HG02970 (cell line): ENCODE results near the gene ABCA4.

Experiments
- ATAC-seq: cut with Tn5 transposase; IDR thresholded peaks from one replicate; pipeline ENCODE4 v1.9.1; 2021; ENCODE audit warnings: mild to moderate bottlenecking, moderate library complexity, moderate number of reproducible peaks; ENCODE audit not compliant: unreplicated experiment, low FRiP score

Gene ABCA4

DNA sequence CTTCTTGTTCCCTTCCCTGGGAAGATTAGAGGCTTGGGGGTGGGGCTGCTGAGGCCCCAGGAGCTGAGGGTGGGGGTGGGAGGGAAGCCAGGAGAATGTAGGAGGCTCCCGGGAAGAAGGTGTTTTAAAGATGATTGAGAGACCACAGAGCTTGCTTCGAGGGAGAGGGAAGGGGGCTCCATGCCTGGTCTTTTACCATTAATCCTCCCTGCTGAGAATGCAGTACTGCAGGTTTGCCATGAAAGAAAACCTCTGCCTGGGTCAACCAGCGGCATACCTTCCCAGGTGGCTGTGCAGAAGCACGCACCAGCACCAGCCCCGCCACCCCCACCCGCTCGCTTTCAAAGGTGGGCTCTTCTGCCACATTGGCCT is 15.4 kb downstream of the ABCA4 start:
- ATAC-seq = no peak

DNA sequence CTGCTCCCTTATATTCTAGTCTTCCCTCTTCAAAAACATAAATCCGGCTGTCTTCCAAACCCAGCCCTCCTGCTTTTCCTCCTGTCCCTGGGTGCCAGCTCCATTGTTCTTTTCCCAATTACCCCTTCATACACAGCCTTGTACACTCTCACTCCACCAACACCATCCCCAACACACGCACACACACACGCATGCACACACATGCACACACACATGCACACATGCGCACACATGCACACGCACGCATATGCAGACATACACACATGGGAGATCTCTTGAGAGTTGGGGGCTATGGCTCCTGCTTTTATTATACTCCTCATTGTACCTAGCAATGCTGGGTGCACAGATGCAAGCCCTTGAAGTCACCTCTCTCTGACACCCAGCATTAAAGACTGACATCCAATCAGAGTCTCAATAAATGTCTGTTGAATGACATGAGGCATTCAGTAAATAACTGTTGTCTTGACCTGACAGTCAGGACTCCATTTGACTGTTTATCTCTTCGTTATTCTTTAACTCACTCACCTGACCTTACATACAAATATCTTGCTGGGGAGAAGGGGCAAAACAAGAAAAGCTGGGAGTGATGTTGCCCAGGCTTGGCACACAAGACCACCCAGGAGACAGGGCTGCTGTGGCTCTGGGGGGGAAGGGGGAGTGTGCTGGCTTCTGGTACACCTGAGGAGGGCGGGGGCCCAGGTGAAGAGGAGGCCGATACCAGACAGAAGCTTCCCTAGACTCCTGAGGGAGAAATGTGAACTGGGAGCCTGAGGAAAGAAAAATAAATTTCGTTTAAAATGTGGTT is 16.0 kb downstream of the ABCA4 start:
- ATAC-seq = no peak

DNA sequence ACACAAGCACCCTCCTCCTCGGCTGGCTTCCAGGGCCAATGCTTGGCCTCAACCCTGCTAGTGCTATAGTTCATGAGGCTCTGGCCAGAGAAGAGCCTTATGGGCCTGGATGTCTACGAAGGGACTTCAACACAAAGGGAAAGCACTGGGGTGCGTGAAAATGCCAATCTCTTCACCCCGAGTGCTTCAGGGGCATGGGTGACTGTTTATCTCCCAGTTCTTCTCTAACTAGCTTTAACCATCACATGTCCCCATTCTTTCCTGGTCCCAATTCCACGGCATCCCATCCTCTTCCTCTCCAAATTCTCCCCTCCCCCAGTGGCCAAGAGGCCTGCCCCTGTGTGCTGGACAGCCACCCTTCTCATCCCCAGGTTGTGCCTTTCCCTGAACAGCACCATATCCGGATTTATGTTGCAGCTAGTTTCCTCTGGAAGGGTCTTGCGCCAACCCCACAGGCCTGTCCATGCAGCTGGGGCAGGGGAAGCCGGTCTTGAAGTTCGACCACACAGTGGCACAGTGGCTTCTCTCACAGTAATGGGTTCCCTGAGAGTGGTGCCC is 16.7 kb downstream of the ABCA4 start:
- no peak for ATAC-seq

DNA sequence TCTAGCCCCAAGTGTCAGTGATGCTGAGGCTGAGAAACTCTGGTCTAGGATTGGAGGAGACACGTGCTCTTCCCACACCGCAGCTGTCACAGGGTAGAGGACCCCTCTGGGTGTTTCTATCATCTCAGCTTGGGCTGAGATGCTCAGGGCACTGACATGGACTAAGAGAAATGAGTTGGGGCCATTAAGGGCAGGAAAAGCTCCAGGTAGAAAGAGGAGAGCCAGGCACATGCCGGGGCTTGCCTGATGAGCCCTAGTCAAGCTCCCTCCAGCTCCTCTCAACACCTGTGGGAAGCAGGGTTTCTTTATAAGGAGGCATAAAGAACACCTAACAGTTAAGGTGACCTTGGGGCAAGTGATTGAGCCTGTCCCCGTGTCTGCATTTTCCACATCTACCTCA is 17.3 kb downstream of the ABCA4 start:
- no peak for ATAC-seq

DNA sequence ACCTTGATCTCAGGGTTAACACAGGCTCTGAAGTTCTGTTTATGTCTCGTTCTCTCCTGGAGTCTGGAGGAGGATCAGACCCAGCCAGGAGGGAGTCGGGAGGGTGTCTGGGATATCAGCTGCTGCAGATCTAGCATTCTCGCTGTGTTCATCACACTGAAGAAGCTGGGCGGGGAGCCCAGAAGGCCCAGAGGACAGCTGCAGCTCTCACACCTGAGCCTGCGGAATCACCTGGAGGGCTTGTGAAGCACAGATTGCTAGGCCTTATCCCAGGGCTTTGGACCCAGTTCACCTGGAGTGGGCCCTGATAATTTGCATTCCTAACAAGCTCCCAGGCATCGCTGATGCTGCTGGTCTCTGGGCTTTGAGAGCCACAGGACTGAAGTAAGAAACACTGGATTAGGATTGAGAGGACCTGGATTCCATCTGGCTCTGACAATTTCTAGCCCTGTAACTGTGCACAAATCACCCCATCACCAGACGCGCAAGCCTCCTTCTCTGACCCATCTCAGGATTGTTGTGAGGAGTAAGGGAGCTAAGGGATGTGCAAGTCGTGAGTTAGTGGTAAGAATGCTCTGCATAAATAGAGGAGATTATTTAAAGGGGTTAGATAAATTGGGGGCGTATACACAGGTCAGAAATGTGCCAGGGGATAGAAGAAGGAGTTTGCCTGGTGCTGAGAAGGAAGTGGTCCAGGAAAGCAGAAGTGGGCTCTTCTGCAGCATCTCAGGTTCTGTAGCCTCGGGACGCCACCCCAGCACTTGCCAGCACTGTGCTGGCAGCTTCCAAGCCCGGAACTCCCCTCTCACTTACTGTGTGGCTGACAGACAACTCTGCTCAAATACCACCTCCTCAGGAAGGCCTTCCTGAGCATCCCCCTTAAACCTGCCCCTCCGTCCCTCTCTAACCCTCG is 19.1 kb downstream of the ABCA4 start:
- ATAC-seq = no peak

DNA sequence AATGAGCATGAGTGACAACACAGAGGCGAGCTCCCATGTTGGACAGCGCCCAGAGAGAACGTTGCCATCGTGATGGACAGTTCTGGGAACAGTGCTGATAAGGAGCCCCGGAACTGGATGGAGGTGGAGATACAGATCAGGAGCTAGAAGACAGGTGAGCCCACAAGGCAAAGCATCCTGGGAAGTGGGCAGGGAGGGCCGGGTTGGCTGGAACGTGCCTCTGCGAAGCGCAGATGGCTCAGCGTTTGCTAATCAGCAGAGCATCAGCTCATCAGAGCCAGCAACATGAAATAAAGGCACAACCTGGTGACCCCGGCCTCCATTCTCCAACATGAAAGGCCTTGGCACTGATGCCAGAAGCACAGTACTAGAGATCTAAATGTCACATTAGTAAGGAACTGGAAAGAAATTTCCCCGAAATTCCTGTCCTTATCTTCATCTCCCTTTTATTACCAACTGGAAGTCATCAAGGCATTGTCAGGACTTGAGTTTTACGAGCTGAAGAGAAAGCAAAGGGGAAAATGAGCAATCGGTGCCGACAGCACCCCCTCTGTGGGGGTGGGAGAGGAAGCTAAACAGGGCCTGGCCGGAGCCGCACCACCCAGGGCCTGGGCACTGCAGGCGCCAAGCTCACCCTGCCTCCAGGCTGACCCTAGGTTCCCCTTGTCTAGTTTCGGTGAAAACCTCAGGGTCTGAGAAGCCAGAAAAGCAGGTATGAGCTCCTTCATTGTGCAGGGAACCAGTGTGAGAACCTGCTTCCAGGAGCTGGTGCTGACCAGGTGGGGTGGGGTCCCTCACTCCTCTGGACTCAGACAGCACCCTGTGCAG is 19.9 kb downstream of the ABCA4 start:
- no peak for ATAC-seq

GRCh38 chr1:94100129-94100784 is 20.7 kb downstream of the ABCA4 start:
- ATAC-seq = no peak

DNA sequence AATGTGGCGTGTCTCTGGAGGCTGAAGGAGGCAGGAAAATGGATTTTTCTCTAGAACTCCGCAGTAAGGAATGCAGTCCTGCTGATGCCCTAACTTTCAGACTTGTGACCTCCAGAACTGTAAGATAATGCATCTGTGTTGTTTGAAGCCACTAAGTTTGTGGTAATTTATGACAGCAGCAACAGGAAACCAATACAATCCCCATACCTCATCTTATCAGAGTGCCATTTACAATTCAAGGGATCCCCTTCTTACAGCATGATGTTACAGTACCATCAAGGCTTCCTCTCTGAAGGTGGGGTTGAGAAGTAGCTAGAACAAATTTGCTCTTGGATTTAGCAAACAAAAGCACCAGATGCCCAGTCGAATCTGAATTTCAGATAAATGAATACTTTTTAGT is 21.6 kb downstream of the ABCA4 start:
- no peak for ATAC-seq

DNA sequence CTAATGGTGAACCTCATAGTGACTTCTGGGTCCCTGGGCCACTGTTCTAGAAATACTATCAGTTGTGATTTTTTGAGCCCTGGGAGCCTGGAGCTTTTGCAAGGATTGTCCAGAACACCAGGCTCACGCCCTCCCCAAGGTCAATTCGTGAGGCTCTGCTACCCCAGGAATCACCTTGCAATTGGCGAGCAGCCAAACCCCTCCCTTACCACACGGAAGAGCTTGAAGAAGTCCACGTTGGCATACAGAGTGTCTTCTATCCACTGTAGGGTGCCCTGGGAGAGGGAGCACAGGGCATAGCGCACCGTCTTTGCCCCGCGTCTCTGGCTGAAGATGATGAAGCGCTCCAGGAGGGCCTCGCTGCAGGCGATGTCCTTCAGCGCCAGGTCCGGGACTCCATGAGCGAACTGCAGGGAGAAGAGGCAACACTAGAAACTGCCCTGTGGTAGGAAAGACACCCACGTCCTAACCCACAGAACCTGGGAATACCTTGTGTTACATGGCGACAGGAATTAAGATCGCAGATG is 22.3 kb downstream of the ABCA4 start:
- no peak for ATAC-seq

DNA sequence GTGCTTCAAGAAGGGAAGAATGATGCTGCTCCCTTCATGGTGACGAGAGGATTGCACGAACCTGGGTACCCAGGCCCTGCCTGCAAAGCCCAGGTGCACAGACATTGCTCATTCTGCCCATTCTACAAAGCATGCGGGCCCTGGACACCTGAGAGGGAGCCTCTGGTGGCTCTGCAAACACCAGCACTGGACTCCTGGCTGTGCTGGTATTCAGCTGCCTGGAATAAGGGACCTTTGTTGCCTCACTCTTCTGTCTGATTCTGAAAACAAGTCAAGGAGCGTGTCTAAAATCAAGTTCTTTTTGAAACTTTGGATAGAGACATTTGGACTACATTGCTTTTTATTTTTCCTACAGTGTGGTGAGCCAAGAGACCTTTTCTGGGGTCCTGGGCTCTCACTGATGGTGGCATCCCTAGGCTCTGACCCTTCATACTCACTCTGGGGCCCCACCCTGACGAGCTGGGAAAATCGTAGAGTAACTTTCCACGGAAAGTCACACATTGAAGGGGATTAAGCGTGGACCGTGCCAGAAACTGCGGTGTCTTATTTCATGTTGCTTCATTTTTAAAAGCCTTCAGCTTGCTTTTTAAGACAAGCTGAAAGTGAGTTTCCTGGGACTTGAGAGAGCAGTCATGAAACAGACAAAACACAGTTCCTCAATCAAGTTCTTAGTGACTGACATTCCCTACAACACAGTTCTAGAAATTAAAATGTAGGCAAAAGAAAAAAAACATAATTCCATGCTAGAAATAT is 24.0 kb downstream of the ABCA4 start:
- no peak for ATAC-seq

DNA sequence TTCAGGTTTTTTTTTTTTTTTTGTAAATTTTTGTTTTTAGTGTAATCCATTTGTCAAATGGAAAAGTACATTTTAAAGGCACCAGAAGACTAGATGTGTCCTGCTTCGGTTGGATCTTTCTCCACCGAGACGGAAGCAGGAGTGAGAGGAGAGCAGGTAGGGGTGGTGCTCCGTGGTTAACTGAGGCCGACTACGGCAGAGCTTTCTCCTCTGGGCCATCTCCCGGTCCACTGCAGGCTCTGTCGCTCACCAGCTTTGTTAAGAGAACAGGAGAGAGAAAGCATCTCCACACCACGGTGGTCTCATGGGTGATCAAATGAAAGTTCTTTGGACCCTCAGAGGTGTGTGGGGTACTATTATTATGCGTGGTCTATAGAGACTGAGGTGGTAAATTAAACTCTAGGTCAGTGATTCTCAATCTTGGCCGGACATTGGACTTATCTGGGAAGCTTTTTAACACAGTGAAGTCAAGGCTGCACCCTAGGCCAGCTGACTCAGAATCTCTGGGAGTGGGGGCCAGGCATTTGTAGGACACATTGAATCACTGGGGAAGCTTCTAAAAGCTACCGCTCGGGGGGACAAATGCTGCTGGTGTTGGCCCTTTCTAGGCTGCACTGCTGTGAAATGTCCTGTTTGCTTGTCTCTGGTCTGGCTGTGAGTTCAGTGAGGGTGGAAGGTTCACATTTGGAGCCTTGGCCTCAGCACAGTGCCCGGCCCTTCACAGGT is 25.0 kb downstream of the ABCA4 start:
- ATAC-seq = no peak

- no peak for ATAC-seq
These were observed 25.8 kb downstream of the ABCA4 start for GRCh38 chr1:94095112-94095637.

GRCh38 chr1:94094469-94095111 is 26.4 kb downstream of the ABCA4 start:
- ATAC-seq = no peak

- no peak for ATAC-seq
These were observed 27.0 kb downstream of the ABCA4 start for GRCh38 chr1:94093996-94094395.

DNA sequence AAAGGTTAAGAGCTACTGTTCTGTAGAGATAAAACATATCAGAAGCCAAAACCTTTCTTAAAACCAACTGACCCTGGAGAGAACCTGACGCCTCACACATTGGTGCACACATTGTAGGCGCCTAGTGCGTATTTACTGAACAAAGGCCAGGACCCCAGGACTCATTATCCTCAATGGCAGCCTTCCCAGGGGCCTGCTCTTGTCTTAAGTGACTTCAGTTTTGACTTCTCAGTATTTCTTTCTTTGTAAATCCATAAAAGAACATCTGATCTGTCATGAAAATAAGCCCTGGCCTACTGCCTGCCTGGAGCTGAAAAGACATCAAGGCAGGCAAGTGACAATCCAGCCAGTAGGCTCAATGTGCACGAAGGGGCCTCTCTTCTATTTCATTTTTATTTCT is 27.6 kb downstream of the ABCA4 start:
- no peak for ATAC-seq

DNA sequence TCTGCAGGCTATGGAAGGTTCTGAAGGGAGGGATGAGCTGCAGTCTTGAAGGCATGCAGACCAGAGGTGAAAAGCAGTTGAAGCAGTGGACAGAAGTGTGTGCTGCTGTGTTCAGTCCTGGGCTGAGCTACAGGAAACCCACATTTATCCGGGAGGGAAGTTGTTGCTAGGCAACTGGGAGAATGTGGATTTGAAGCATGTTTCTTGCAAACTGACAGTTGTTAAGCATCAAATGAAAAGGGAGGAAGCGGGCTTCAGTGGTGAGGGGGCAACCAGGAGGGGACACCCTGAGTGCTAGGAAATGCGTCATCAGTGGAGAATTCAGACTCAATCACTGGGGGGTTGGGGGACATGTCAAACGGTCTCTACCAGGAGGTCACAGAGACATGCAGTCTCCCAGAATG is 28.7 kb downstream of the ABCA4 start:
- ATAC-seq = no peak

DNA sequence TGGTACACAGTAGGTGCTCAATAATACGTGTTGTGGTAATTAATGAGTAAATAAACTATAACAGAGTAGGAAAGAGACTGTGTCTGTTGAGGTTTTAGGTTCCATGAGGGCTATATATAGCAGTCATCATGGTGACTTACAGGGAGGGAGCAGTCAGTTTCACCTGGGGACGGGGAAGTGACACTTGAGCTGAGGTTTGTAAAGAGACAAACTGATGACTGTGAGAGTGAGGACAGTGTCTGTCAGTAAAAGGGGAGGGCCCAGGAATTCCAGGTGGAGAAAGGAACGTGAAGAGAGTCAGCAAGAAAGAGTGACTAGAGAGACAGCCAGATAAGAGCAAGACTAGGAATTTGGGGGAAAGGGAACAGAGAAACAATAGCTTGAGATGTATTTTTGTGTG is 30.2 kb downstream of the ABCA4 start:
- ATAC-seq = no peak

DNA sequence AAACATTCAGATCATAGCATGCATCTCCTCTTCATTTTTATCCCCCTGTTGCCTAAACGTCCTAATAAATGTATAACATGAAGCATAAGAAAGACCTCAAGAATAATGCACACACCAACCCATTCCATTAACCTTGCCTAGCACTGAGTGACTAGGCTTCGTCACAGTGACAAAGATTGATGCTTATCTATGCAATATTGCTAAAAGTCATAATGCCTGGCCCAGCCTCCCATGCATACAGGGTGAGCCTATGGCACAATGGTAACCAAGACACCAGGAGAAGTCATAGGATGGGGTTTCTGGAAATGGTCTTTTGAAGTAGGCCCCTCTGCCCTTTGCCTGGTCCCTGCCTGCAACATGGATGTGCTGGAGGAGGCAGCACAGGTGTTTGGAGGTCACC is 33.8 kb downstream of the ABCA4 start:
- no peak for ATAC-seq
